HCT116 (cell line): Measurements from ENCODE around the gene PRSS57.

ENCODE experiments used
- CEBPB ChIP-seq: IDR thresholded peaks from 2 replicates; pipeline ENCODE4 v1.6.1; 2012; ENCODE audit warnings: low read depth
- EZH2 ChIP-seq: fragments of 200-600 bp; sonication (generic); IDR thresholded peaks from 2 replicates; pipeline ENCODE4 v1.6.1; 2017; ENCODE audit warnings: antibody characterized with exemption, mixed run types
- EZH2phosphoT487 ChIP-seq: fragments of 200-600 bp; IDR thresholded peaks from 2 replicates; pipeline ENCODE4 v1.6.1; 2018; ENCODE audit warnings: antibody characterized with exemption, borderline replicate concordance
- POLR2A ChIP-seq: IDR thresholded peaks from 2 replicates; pipeline ENCODE4 v1.7.0; 2011; ENCODE audit warnings: borderline replicate concordance; ENCODE audit not compliant: insufficient read depth, insufficient read length; ENCODE audit errors: extremely low read depth
- POLR2AphosphoS5 ChIP-seq: IDR thresholded peaks from 2 replicates; pipeline ENCODE4 v1.6.1; 2011; ENCODE audit warnings: mild to moderate bottlenecking, low read depth, low read length, moderate library complexity
- SIN3A ChIP-seq: IDR thresholded peaks from 2 replicates; pipeline ENCODE4 v1.6.1; 2012; ENCODE audit warnings: low read depth
- SP1 ChIP-seq: IDR thresholded peaks from 2 replicates; pipeline ENCODE4 v1.6.1; 2012; ENCODE audit warnings: low read depth
- ZNF274 ChIP-seq: fragments of 200-500 bp; sonication (Bioruptor generic); IDR thresholded peaks from 2 replicates; pipeline ENCODE4 v1.6.1; 2014; ENCODE audit warnings: mild to moderate bottlenecking, low read depth, low read length, inconsistent platforms
- TF ChIP-seq, protein P1 (sequence below), 3 experiments: fragments of 200-600 bp in 1 of 3; sonication (generic) in 1 of 3; IDR thresholded peaks in 2 of 3; conservative IDR thresholded peaks in 1 of 3; 2 replicates each; pipeline ENCODE4 v1.5.1; 2012 to 2017; ENCODE audit warnings: low read depth in 2 of 3, low read length in 2 of 3, antibody characterized with exemption in 1 of 3, borderline replicate concordance in 1 of 3, control low read depth in 1 of 3, mild to moderate bottlenecking in 1 of 3, mixed read lengths in 1 of 3, mixed run types in 1 of 3, moderate library complexity in 1 of 3; ENCODE audit not compliant: insufficient read depth in 1 of 3
- TF ChIP-seq, protein P2 (sequence below): IDR thresholded peaks from 2 replicates; pipeline ENCODE4 v1.6.1; 2011; ENCODE audit warnings: mild to moderate bottlenecking, low read length, moderate library complexity; ENCODE audit not compliant: insufficient replicate concordance; ENCODE audit errors: extremely low read depth
- TF ChIP-seq, protein P3 (sequence below): IDR thresholded peaks from 2 replicates; pipeline ENCODE4 v1.6.1; 2012

DNA sequence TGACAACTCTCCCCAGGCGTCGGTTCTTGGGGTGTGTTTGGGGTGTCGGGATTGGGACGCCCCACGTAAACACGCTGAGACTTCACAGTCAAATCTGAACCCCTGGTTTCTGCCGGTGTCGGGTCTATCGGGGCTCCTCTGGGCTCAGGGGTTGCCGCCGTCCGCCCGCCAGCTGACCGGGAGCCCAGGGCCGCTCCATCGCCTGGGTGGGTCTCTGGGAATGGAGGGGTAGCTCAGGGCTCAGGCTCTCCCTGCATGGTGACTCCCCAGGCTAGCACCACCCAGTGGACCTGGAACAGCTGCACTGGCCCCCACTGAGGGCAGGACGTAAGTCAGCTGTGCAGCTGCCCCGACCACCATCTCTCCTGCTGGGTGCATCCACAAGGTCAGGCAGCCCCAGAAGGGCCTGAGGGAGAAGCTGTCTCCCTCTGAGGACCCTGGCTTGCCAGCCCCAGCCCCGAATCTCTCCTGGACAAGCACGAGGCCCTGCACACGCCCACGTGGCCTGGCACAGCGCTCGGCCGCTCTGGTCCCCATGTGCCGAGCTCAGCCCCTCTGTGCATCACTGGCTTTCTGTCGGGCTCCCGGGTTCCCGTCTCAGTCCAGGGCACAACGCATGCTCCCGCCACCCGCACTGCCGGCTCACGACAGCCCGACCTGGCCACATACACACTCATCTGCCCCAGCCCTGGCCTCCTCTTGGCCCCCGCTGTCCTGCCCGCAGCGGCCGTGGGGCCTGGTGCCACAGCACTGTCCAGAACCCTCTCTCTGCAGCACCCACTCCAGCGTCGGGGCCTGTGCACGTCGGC, 38.3 kb downstream of the PRSS57 start:
- TF ChIP-seq EZH2phosphoT487 (no peak), POLR2AphosphoS5 (no peak), POLR2A (no peak), ZNF274 (no peak), EZH2 (no peak), CEBPB (no peak), SP1 (no peak), SIN3A (no peak)
- TF ChIP-seq, protein P1, sequence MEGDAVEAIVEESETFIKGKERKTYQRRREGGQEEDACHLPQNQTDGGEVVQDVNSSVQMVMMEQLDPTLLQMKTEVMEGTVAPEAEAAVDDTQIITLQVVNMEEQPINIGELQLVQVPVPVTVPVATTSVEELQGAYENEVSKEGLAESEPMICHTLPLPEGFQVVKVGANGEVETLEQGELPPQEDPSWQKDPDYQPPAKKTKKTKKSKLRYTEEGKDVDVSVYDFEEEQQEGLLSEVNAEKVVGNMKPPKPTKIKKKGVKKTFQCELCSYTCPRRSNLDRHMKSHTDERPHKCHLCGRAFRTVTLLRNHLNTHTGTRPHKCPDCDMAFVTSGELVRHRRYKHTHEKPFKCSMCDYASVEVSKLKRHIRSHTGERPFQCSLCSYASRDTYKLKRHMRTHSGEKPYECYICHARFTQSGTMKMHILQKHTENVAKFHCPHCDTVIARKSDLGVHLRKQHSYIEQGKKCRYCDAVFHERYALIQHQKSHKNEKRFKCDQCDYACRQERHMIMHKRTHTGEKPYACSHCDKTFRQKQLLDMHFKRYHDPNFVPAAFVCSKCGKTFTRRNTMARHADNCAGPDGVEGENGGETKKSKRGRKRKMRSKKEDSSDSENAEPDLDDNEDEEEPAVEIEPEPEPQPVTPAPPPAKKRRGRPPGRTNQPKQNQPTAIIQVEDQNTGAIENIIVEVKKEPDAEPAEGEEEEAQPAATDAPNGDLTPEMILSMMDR (IDR thresholded peaks at IDR 0.05 in 2 of 3, conservative IDR thresholded peaks at IDR 0.05 in 1 of 3; ENCODE audit: borderline replicate concordance in 1 of 3, insufficient read depth in 1 of 3, low read depth in 2 of 3, low read length in 2 of 3): no peak
- TF ChIP-seq, protein P2, sequence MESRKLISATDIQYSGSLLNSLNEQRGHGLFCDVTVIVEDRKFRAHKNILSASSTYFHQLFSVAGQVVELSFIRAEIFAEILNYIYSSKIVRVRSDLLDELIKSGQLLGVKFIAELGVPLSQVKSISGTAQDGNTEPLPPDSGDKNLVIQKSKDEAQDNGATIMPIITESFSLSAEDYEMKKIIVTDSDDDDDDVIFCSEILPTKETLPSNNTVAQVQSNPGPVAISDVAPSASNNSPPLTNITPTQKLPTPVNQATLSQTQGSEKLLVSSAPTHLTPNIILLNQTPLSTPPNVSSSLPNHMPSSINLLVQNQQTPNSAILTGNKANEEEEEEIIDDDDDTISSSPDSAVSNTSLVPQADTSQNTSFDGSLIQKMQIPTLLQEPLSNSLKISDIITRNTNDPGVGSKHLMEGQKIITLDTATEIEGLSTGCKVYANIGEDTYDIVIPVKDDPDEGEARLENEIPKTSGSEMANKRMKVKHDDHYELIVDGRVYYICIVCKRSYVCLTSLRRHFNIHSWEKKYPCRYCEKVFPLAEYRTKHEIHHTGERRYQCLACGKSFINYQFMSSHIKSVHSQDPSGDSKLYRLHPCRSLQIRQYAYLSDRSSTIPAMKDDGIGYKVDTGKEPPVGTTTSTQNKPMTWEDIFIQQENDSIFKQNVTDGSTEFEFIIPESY: no peak
- TF ChIP-seq, protein P3, sequence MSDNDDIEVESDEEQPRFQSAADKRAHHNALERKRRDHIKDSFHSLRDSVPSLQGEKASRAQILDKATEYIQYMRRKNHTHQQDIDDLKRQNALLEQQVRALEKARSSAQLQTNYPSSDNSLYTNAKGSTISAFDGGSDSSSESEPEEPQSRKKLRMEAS: no peak
